ENCODE data around the gene PARP8.
"Not testable (repeated sequence)": the region's sequence is repeated elsewhere in the genome, so short reads cannot be mapped to it uniquely, and the experiment has no call there.

- not testable (repeated sequence) for TF ChIP-seq POLR2A, POLR2AphosphoS5, POU2F2 (IDR thresholded peaks at IDR 0.05; ENCODE audit: low read depth, low read length)
Measured at GRCh38 chr5:50774446-50775175, 108.2 kb downstream of the PARP8 start.
